Measurements from ENCODE around the gene HUS1.
"Not testable (repeated sequence)": the region's sequence is repeated elsewhere in the genome, so short reads cannot be mapped to it uniquely, and the experiment has no call there.

- not testable (repeated sequence) for TF ChIP-seq CTCF, POLR2A (IDR thresholded peaks at IDR 0.05)
These were observed 10.4 kb upstream of the HUS1 start for GRCh38 chr7:47989607-47990400.

Data from testis (tissue), 2 donors.